Left colon (tissue), 2 donors: ENCODE results near the gene SEMG2. TPM values are rescaled to one million over a fixed set of nuclear protein-coding genes. Genes with fewer than 3 reads are reported as not detected.

ENCODE experiments used
- ATAC-seq: fragments of 200-7000 bp; cut with Tn5 transposase; one replicate; pipeline ENCODE4 v1.9.1; 2020; ENCODE audit warnings: mild to moderate bottlenecking, moderate library complexity
- DNase-seq, 2 donors: peaks; one replicate each; pipeline ENCODE4 v3.0.0-alpha.2; 2020
- intact Hi-C, 2 donors: fragments of 100-400 bp; cut with DNase I in 1 of 2; cut with micrococcal nuclease in 1 of 2; formaldehyde crosslinking; loops; one replicate each; pipeline versions ENCODE4 v1.11.2 to v1.14.0; 2022; cut with DNase I, micrococcal nuclease
- total RNA-seq, 2 donors: library from RNA; stranded (reverse); fragmentation: NEBNext Ultra II Directional; extraction: Animal tissue kit (Norgen Biotek cat#: 25700); gene quantifications; one replicate each; pipeline ENCODE4 v1.2.1, GENCODE V29; 2021
- donor health status: DM: no; HTN: no; CAD: no.
- donor health status: DM: yes; HTN: yes; CAD: no.

Gene SEMG2
- total RNA-seq, 2 donors from 2014 or later, result not detected

GRCh38 chr20:45223136-45223535 lies 2.0 kb downstream of the SEMG2 start:
- no peak for ATAC-seq
- intact Hi-C loops, result no loop called here

GRCh38 chr20:45226287-45226686 lies 5.1 kb downstream of the SEMG2 start:
- ATAC-seq (no peak), DNase-seq (no peak)
- intact Hi-C loops, result no loop called here

More at GRCh38 chr20:45223136-45223535, 2.0 kb downstream of the SEMG2 start:
- DNase-seq, result no peak

GRCh38 chr20:45229264-45230056 lies 8.3 kb downstream of the SEMG2 start:
- peak; percentile 91 for ATAC-seq
- intact Hi-C loops, result no loop called here

DNA sequence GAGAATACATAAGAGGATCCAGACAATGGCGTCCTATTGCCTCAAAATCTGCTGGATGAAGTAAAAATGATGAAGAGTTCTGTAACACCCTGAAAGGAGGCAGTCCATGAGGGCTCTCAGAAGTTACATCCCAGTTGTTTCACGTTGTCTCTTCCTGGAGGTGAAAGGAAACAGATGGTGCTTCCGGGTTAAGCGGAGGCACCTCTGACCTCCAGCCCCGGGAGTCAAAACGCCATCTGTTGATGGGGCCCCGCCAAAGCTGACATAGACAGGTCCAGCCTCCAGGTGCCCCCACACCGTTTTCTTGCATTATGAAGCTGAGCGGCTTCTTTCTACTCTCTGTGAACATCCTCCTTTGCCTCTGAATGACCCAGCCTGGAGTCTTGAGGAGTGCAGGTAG lies 9.5 kb downstream of the SEMG2 start:
- no peak for DNase-seq
- intact Hi-C loops, result no loop called here
- no peak for ATAC-seq

More at GRCh38 chr20:45229264-45230056, 8.3 kb downstream of the SEMG2 start:
- DNase-seq, result peak; percentile 57 to 77

GRCh38 chr20:45235995-45236394 lies 14.8 kb downstream of the SEMG2 start:
- no peak for DNase-seq

GRCh38 chr20:45238139-45238538 lies 17.0 kb downstream of the SEMG2 start:
- DNase-seq, result no peak
- intact Hi-C loops, result no loop called here
- ATAC-seq, result no peak

More at GRCh38 chr20:45235995-45236394, 14.8 kb downstream of the SEMG2 start:
- intact Hi-C loops, result no loop called here
- peak; percentile 37 for ATAC-seq

- no peak for DNase-seq
- no peak for ATAC-seq
- intact Hi-C loops, result no loop called here
Measured at GRCh38 chr20:45246109-45246508, 24.9 kb downstream of the SEMG2 start.

- intact Hi-C loops, result no loop called here
- no peak for DNase-seq
- ATAC-seq, result no peak
Measured at GRCh38 chr20:45247865-45248264, 26.7 kb downstream of the SEMG2 start.

DNA sequence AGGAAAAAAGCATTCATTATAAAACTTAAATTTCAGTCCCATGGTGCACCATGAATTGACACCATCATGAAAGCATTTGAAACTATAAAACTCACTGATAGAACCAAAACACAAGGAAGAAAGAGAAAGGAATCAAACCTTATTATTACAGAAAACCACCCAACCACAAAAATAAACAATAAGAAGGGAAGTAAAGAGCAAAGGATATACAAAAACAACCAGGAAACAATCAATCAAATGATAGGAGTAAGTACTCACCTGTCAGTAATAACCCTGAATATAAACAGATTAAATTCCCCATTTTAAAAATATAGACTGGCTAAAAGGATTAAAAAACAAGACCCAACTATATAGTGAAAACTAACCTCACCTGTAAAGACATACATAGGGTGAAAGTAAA lies 27.4 kb downstream of the SEMG2 start:
- no peak for ATAC-seq
- intact Hi-C loops, result no loop called here

GRCh38 chr20:45251884-45252560 lies 30.8 kb downstream of the SEMG2 start:
- DNase-seq, result no peak
- intact Hi-C loops, result no loop called here
- ATAC-seq, result no peak

More for the DNA sequence above, 27.4 kb downstream of the SEMG2 start:
- no peak for DNase-seq

- no peak for ATAC-seq
- intact Hi-C loops, result no loop called here
- DNase-seq, result no peak
Measured at GRCh38 chr20:45253261-45253660, 32.1 kb downstream of the SEMG2 start.

DNA sequence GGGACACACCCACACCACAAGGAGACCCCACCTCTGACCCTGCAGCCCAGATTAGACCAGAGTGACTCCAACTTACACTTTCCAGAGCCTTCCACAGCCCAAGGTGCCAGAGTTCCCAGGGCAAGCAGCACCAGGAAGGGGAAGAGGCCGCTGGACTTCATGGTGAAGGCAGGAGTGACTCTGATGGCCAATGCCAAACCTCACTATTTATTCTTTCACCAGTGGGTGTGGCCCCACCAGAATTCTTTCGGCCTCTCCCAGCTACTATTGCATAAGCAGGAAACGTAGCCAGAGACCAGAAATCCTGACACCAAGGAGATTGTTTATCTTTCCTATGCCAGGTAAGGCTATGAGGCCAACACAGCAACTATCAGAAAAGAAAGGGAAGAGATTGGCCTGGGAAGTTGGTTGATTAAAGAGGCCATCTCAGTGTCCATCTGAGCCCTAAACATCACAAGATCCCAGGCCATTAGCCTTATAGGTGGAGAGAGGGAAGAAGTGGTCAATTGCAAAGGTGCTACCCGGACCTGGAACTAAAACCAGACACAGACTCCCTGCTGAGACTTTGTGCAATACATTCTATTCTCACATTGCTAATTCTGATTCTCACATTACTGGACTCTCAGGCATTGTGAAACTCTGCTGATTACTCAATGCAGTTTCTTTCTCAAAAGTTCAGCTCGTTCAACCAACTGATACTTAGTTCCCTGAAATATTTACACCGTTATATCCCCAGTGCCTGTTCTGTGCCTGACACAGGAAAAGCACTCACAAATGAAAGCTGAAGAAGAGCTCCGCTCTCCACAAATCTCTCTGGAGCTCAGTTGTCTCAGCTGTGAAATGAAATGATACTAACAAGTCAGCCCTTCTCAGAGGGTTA lies 33.5 kb downstream of the SEMG2 start, which contains the start of gene SLPI:
Gene SLPI (minus strand): TSS at position 182 of the 880 bp plus-strand sequence. CDS start 21 bp downstream, at position 161.
- DNase-seq (peak; percentile 50 to 81), ATAC-seq (peak; percentile 98)
- intact Hi-C loops, result no loop called here

DNA sequence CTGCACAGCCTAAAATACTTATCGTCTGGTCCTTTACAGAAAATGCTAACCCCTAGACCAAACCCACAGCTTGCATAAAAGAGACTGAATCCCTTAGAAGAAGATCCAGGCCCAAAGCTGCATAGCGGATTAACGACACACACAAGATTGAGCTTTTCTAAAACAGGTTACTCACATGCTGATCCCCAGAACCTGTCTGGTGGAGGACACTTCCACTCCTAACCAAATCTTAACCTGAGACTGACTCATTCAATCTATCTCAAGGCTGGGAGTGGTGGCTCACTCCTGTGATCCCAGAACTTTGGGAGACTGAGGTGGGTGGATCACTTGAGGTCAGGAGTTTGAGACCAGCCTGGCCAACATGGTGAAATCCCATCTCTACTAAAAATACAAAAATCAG lies 36.0 kb downstream of the SEMG2 start:
- intact Hi-C loops, result no loop called here
- DNase-seq, result no peak
- ATAC-seq, result no peak

DNA sequence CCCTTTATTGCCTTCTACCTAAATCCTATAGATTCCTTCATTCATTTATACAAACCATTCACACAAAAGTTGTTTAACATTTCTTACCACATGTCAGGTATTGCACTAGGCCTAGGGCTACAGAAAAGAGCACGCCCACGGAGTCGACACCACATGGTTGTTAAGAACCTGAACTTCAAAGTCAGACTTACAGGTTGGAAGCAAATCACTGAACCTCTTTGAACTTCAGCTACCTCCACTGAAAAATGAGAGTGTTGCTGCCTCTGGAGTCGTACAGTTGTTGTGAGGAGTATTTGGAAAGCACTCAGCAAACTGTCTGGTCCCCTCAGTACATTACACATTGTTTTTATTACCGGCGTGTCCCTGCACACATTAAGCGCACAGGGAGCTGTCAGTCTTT lies 36.5 kb downstream of the SEMG2 start:
- DNase-seq (no peak), ATAC-seq (no peak)
- intact Hi-C loops, result no loop called here

GRCh38 chr20:45258259-45258658 lies 37.1 kb downstream of the SEMG2 start:
- no peak for DNase-seq
- intact Hi-C loops, result no loop called here
- ATAC-seq, result no peak

- ATAC-seq (no peak), DNase-seq (no peak)
- intact Hi-C loops, result no loop called here
Measured at GRCh38 chr20:45258664-45259063, 37.5 kb downstream of the SEMG2 start.

DNA sequence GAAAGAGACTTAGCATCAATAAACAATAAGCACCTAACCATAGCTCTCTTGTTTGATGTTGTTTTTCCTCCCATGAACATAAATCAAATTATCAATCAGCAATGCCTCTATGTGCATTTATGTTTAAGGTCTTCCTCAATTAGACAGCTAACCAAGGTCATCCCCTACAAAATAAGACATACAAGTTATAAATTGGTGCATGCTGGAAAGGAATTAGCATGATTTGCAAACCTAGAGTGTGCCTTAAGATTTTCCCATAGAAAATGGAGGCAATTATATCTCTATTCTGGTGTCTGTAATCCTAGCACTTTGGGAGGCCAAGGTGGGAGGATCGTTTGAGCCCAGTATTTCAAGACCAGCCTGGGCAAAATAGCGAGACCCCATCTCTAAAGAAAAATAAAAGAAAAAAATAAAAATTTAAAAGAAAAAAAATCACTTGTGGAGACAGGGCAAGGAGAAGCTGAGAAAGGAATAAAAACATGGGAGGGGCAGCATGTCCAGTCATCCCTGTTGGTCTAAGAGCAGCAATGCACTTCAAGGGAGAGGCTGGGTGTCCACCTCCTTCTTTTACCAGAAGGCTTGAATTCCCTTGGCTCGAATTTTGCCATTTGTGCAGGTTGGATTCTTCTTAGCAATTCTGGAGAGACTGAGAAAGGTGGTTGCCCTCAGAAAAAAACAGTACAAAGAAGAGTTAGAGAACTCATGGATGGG lies 42.5 kb downstream of the SEMG2 start:
- ATAC-seq (no peak), DNase-seq (no peak)
- intact Hi-C loops, result no loop called here

- ATAC-seq, result no peak
- no peak for DNase-seq
- intact Hi-C loops, result no loop called here
Measured at GRCh38 chr20:45266977-45267376, 45.8 kb downstream of the SEMG2 start.

DNA sequence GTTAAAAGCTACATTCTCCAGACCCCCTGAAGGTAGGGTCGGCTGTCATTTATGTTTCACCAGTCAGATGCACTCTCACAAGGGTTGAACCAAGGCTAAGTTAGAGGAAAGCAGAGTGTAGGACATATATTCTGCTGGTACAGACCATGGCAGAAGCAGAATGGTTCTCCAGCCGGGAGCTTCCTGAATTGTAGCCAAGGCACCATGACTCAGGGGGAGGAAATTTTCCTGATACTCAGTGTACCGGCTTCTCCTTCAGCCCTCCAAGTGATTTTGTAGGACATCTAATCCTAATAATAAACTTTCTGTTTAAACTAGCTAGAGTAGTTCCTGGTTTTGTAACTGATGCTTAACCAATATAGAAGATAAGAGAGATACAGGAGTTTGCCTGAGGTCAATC lies 47.4 kb downstream of the SEMG2 start:
- intact Hi-C loops, result no loop called here
- ATAC-seq, result no peak
- DNase-seq, result no peak
